ENCODE data around the gene MCRIP1.

DNA sequence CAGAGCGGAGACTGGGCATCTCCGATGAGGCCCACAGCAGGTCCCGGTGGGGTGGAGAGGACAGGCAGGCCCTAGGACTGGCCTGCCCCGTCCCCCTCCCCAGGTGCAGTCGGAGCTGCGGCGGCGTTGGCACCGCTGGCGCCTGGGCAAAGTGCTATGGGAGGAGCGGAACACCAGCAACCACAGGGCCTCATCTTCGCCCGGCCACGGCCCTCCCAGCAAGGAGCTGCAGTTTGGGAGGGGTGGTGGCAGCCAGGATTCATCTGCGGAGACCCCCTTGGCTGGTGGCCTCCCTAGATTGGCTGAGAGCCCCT lies 19.8 kb downstream of the MCRIP1 start:
- TF ChIP-seq, protein P1, sequence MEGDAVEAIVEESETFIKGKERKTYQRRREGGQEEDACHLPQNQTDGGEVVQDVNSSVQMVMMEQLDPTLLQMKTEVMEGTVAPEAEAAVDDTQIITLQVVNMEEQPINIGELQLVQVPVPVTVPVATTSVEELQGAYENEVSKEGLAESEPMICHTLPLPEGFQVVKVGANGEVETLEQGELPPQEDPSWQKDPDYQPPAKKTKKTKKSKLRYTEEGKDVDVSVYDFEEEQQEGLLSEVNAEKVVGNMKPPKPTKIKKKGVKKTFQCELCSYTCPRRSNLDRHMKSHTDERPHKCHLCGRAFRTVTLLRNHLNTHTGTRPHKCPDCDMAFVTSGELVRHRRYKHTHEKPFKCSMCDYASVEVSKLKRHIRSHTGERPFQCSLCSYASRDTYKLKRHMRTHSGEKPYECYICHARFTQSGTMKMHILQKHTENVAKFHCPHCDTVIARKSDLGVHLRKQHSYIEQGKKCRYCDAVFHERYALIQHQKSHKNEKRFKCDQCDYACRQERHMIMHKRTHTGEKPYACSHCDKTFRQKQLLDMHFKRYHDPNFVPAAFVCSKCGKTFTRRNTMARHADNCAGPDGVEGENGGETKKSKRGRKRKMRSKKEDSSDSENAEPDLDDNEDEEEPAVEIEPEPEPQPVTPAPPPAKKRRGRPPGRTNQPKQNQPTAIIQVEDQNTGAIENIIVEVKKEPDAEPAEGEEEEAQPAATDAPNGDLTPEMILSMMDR (IDR thresholded peaks at IDR 0.05; ENCODE audit: insufficient read depth, low read length, poor library complexity, severe bottlenecking), result no peak
- no peak for TF ChIP-seq EZH2phosphoT487 (conservative IDR thresholded peaks at IDR 0.05; ENCODE audit: low read length)

Data from SU-DHL-6 (cell line).